ENCODE results near the gene IPPK.

IPPK gene

DNA sequence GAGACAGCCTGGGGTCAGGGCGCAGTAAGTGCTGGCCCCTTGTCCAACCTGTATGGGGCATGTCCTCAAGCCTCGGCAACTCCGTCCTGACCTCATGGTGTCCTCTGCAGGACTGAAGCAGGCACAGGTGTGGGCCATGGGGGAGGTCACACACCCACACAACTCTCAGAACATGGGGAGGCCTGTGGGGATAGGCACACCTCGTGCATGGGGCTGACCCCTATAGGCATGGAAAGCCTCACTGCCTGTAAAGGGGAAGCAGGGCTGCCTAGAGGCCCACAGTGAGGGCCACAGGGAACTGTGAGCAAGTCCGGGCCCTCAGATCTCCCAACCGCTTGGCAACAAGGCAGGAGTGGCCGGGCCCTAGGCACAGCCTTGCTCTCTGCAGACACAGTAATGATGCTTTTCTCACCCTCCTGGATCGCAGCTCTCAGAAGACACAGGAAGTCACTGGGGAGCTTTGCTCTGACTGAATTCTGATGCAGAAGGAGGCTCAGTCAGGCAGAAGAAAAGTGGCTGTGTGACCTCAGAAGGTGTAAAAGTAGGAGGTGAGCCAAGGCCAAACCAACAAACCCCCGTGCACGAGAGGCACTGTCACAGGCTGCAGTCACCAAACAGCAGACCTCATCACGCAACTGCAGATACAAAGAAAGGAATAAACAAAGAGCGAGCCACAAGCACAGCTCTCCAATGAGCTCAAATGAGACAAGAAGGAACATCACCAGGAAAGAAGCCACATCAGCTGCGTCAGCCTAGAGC lies 5.4 kb downstream of the IPPK start:
- TF ChIP-seq, protein P1, sequence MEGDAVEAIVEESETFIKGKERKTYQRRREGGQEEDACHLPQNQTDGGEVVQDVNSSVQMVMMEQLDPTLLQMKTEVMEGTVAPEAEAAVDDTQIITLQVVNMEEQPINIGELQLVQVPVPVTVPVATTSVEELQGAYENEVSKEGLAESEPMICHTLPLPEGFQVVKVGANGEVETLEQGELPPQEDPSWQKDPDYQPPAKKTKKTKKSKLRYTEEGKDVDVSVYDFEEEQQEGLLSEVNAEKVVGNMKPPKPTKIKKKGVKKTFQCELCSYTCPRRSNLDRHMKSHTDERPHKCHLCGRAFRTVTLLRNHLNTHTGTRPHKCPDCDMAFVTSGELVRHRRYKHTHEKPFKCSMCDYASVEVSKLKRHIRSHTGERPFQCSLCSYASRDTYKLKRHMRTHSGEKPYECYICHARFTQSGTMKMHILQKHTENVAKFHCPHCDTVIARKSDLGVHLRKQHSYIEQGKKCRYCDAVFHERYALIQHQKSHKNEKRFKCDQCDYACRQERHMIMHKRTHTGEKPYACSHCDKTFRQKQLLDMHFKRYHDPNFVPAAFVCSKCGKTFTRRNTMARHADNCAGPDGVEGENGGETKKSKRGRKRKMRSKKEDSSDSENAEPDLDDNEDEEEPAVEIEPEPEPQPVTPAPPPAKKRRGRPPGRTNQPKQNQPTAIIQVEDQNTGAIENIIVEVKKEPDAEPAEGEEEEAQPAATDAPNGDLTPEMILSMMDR (IDR thresholded peaks at IDR 0.05; ENCODE audit: low read depth, low read length) = no peak
- H3K4me3 ChIP-seq (replicated peaks in 1 of 2; ENCODE audit: low read depth in 2 of 2, low read length in 2 of 2) = no peak overlapping the region
- DNase-seq (ENCODE audit: low read depth in 2 of 2) = no peak

DNA sequence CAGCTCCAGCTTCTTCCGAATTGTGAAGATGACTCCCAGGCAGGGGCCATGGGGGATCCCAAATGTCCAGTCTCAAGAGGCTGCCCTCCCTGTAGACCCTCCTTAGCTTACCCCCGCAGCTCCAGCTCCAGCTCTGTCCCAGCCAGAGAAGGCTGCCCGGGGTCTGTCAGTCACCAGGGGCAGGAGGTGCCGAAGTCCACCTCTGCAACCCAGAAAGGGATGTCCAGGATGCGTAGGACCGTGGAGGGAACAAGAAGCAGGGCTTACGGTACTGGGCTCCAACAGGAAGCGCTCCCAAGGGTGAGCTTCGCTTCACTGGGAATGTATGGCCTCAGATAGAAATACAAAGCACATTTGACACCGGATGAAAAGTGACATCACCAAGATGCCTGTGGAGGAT lies 6.0 kb downstream of the IPPK start:
- TF ChIP-seq, protein P1 (IDR thresholded peaks at IDR 0.05; ENCODE audit: low read depth, low read length) = no peak
- DNase-seq (ENCODE audit: low read depth in 2 of 2) = no peak

DNA sequence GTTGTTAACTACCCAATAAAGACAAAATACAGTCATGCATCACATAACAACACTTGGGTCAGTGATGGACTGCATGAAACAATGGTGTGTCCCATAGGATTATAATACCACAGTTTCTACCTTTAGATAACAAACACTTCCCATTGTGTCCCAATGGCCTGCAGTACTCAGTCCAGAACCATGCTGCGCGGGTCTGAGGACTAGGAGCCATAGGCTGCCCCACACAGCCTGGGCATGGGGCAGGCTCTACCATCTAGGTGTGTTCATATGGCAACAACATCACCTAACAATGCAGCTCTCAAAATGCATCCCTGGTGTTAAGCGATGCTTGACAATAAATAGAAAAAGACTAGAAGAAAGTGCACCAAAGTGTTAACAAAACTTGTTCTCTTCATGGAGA lies 6.8 kb downstream of the IPPK start:
- no peak for DNase-seq (ENCODE audit: low read depth in 2 of 2)
- no peak overlapping the region for H3K4me3 ChIP-seq (replicated peaks in 1 of 2; ENCODE audit: low read depth in 2 of 2, low read length in 2 of 2)
- TF ChIP-seq, protein P1 (IDR thresholded peaks at IDR 0.05; ENCODE audit: low read depth, low read length) = no peak

More for the DNA sequence above, 6.0 kb downstream of the IPPK start:
- no peak overlapping the region for H3K4me3 ChIP-seq (replicated peaks in 1 of 2; ENCODE audit: low read depth in 2 of 2, low read length in 2 of 2)

DNA sequence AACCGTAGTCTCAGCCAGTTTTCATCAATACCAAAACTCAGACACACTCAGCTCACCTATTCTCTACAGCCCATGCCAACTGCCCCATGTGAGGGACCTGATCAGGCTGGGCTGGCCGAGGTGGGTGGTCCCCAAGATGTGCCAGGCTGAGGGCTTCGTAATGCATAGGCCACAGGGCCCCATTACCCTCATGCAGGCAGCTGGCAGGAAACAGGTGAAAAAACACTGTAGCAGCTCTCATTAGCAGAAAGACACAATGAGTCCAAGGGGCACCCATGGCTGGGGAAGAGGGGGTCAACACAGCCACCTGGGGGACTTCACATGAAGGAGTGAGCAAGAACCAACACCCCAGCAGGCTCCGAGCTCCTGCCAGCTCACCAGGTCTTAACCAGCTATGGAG lies 8.2 kb downstream of the IPPK start:
- TF ChIP-seq, protein P1 (IDR thresholded peaks at IDR 0.05; ENCODE audit: low read depth, low read length) = no peak
- no peak overlapping the region for H3K4me3 ChIP-seq (replicated peaks in 1 of 2; ENCODE audit: low read depth in 2 of 2, low read length in 2 of 2)
- no peak for DNase-seq (ENCODE audit: low read depth in 2 of 2)

DNA sequence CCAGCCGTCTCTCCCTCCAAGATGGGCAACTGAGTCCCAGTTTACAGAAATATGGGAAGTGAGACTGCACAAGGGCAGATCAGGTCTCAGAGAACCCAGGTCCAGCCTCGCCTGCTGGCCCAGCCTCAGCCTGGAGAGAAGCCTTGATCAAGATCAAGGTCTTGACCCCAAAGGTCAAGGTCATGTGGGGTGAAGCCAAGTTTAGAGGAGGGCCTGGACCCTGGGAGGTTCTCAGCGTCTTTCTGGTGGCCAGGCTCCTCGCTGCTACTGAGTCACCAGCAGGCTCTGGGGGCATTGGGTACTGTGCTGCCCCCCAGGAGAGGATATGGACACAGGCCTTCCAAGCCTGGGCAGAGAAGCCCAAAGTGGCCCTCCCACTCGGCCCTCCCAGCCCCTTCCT lies 8.8 kb downstream of the IPPK start:
- TF ChIP-seq, protein P1 (IDR thresholded peaks at IDR 0.05; ENCODE audit: low read depth, low read length) = no peak
- DNase-seq (ENCODE audit: low read depth in 2 of 2) = no peak
- no peak overlapping the region for H3K4me3 ChIP-seq (replicated peaks in 1 of 2; ENCODE audit: low read depth in 2 of 2, low read length in 2 of 2)

DNA sequence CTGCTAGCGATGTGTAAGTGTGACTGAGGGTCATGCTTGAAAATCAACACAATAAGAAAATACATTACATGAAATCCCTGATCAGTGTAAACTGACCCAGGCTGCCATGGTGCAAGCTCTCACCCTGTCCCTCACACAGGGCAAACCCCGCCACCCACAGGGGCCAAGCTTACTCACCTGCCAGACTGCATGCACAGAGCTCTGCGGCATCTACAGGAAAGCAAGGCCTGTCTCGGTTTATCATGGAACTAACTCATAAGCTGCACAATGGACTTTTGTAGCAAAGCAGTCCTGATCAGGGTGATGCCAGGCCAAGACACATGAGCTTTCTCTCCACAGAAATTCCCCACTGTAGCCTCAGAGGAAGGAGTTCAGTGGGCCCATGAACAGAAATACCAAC lies 9.7 kb downstream of the IPPK start:
- TF ChIP-seq, protein P1 (IDR thresholded peaks at IDR 0.05; ENCODE audit: low read depth, low read length) = no peak
- no peak for DNase-seq (ENCODE audit: low read depth in 2 of 2)
- H3K4me3 ChIP-seq (replicated peaks in 1 of 2; ENCODE audit: low read depth in 2 of 2, low read length in 2 of 2) = no peak overlapping the region

DNA sequence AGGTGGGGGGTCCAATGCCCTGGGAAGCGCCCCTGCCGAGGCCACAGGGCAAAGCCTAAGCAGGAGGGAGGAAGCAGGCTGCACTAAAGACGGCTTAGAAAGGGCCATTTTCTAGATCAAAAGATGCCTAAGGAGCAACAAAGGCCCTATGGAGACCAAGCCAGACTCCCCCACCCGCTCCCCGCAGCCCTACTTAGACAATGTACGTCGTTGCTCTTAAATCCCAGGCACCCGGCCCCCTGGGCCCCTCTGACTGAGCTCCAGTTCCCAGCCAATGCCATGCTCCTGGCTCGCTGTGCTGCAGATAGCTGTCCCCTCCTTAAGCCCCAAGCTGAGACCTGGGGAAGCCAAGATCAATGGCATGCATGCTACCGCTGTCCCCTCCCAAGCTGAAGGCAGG lies 10.3 kb downstream of the IPPK start:
- TF ChIP-seq, protein P1 (IDR thresholded peaks at IDR 0.05; ENCODE audit: low read depth, low read length) = no peak
- DNase-seq (ENCODE audit: low read depth in 2 of 2) = no peak
- no peak overlapping the region for H3K4me3 ChIP-seq (replicated peaks in 1 of 2; ENCODE audit: low read depth in 2 of 2, low read length in 2 of 2)

Data from cardiac fibroblast (primary cell).